GM21717 (cell line): Measurements from ENCODE around the gene SP1.
A peak's percentile ranks its signal among the peaks of the same experiment; 100 is the strongest.
"Not testable (repeated sequence)": the region's sequence is repeated elsewhere in the genome, so short reads cannot be mapped to it uniquely, and the experiment has no call there.

ENCODE experiments used
- ATAC-seq: cut with Tn5 transposase; IDR thresholded peaks from one replicate; pipeline ENCODE4 v1.9.1; 2021; ENCODE audit warnings: mild to moderate bottlenecking, moderate library complexity; ENCODE audit not compliant: unreplicated experiment

Gene SP1

GRCh38 chr12:53444593-53445325, 64.8 kb downstream of the SP1 start:
- ATAC-seq: not testable (repeated sequence)

DNA sequence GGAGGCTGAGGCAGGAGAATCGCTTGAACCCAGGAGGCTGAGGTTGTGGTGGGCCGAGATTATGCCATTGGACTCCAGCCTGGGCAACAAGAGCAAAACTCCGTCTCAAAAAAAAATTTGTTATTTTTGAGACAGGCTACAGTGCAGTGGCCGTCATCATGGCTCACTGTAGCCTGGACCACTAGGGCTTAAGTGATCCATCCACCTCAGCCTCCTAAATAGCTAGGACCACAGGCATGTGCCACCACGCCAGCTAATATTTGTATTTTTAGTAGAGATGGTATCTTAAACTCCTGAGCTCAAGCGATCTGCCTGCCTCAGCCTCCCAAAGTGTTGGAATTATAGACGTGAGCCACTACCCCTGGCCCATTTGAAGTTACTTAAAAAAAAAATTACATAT, 71.0 kb downstream of the SP1 start:
- no peak for ATAC-seq

DNA sequence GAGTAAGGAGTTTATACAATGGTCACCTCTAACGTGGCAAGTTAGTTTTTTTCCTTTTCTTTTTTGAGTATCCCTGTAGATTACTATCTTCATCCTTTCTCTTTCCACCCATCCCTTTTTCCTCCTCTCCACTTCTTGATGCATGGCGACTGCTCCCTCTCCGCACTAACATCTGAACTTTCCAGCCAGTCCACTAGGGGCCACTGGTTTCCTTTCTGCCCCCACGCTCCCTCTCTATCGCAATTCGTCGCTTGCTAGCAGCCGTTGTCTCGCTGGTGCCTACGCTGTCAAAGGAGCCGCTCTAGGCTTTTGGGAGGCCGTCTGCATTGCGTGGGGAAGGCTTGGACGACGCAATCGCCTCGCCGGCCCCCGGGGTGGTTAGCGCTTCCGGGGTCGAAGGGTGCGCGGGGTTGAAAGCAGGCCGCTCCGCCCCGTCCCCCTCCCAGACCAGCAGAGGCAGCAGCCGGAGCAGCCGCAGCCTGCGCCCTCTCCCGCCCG, 71.7 kb downstream of the SP1 start, which contains the start of gene PCBP2:
PCBP2 (plus strand) TSS at position 442 of the 498 bp plus-strand sequence. CDS start 2,699 bp downstream, outside the sequence.
- ATAC-seq: peak; percentile 93

GRCh38 chr12:53452159-53453077, 72.4 kb downstream of the SP1 start:
- ATAC-seq: peak; percentile 31

- ATAC-seq: no peak
These were observed 74.1 kb downstream of the SP1 start for GRCh38 chr12:53453953-53454640.

GRCh38 chr12:53454707-53455106, 74.7 kb downstream of the SP1 start:
- no peak for ATAC-seq

- no peak for ATAC-seq
These were observed 76.8 kb downstream of the SP1 start for GRCh38 chr12:53456654-53457366.

- ATAC-seq: no peak
These were observed 79.1 kb downstream of the SP1 start for GRCh38 chr12:53459097-53459496.

GRCh38 chr12:53461059-53461458, 81.1 kb downstream of the SP1 start:
- ATAC-seq: no peak

- ATAC-seq: no peak
These were observed 81.6 kb downstream of the SP1 start for GRCh38 chr12:53461591-53461990.

DNA sequence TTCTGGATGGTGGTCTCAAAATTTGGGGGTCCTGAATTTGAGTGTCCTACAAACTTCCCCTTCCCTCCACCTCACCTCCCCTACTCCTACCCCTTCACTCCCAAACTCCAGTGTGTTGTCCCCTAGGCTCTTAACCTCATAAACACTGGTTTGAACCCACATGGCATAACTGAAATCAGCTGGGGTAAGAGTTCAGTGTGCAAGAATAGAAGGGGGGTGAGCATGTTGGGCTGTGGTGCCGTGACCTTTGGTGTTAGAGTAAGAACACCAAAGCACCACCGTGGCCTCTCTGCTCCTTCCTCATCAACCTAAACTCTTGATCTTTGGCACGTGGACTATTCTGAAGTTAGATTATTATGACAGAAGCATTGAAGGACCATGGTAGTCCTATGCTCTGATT, 83.0 kb downstream of the SP1 start:
- no peak for ATAC-seq

GRCh38 chr12:53463802-53464560, 84.0 kb downstream of the SP1 start:
- ATAC-seq: no peak

GRCh38 chr12:53464685-53465418, 84.9 kb downstream of the SP1 start:
- no peak for ATAC-seq

GRCh38 chr12:53465679-53466078, 85.7 kb downstream of the SP1 start:
- ATAC-seq: no peak
